Omental fat pad (tissue), 4 donors: ENCODE data around the gene SESTD1. TPM values are rescaled to one million over a fixed set of nuclear protein-coding genes. Genes with fewer than 3 reads are reported as not detected.

Experiments
- ATAC-seq: fragments of 150-250 bp; one replicate; pipeline ENCODE4 v1.9.1; 2016; ENCODE audit warnings: mild to moderate bottlenecking, moderate library complexity; ENCODE audit not compliant: low FRiP score
- DNase-seq: peaks from one replicate; pipeline ENCODE4 v3.0.0-alpha.2; 2019; ENCODE audit warnings: low spot score
- total RNA-seq, 4 donors: library from RNA; depleted of rRNA; stranded (reverse); fragments of >200 nt; gene quantifications; one replicate each; pipeline ENCODE4 v1.1.0, GENCODE V29; 2016
- TF ChIP-seq, protein P1 (sequence below), 3 donors: fragments of 450-650 bp; IDR thresholded peaks; one replicate each; pipeline ENCODE4 v1.5.1; 2016 to 2017; ENCODE audit warnings: antibody characterized with exemption in 3 of 3, mild to moderate bottlenecking in 3 of 3, moderate library complexity in 2 of 3

SESTD1 gene
- total RNA-seq, 4 donors from 2014 or later = 47.0 to 80.9 (median 56.8) TPM

DNA sequence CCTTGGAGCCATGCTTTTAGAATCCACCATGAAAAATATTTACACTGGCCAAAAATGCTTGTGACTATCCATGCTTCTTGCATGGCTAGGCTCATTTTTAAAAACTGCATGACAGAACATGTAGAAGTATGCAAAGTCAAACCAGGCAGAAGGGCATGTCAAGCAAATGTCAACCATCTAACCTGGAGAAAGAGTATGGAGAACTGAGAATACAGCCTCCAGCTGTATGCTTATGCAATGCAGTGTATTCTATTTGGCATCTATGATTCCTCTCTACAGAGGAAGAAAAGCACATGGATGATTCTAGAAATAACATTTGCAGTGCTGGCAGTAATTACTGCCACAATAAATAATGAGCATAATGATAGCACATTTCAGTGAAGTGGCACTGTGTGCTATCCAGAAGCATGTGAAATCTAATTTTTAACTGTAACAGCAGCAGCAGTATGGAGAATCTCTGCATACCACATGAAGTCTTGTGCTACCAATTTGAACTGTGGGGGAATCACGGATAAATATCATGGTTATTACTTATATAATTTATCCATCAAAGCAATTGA lies 127.4 kb downstream of the SESTD1 start:
- DNase-seq = no peak
- TF ChIP-seq, protein P1, sequence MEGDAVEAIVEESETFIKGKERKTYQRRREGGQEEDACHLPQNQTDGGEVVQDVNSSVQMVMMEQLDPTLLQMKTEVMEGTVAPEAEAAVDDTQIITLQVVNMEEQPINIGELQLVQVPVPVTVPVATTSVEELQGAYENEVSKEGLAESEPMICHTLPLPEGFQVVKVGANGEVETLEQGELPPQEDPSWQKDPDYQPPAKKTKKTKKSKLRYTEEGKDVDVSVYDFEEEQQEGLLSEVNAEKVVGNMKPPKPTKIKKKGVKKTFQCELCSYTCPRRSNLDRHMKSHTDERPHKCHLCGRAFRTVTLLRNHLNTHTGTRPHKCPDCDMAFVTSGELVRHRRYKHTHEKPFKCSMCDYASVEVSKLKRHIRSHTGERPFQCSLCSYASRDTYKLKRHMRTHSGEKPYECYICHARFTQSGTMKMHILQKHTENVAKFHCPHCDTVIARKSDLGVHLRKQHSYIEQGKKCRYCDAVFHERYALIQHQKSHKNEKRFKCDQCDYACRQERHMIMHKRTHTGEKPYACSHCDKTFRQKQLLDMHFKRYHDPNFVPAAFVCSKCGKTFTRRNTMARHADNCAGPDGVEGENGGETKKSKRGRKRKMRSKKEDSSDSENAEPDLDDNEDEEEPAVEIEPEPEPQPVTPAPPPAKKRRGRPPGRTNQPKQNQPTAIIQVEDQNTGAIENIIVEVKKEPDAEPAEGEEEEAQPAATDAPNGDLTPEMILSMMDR (IDR thresholded peaks at IDR 0.05) = no peak
- no peak for ATAC-seq

DNA sequence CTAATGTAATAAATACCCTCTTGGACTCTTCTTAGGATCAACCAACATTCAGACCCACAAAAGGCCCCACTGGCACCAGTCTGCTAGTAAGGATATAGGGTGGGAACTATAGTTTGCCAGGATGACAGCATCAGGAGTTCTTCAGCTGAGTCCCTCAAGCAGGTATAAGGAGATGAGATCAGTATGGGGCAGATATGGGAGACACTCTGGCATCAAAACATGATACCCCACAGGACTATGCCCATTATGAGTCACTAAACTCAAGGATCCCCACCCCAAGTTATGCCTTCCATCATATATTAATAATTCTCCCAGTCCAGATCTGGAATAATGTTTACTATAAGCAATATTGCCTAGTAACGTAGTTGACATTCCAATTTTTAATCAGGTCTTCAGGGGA lies 131.6 kb downstream of the SESTD1 start:
- TF ChIP-seq, protein P1 (IDR thresholded peaks at IDR 0.05) = no peak
- ATAC-seq = no peak
- DNase-seq = no peak

DNA sequence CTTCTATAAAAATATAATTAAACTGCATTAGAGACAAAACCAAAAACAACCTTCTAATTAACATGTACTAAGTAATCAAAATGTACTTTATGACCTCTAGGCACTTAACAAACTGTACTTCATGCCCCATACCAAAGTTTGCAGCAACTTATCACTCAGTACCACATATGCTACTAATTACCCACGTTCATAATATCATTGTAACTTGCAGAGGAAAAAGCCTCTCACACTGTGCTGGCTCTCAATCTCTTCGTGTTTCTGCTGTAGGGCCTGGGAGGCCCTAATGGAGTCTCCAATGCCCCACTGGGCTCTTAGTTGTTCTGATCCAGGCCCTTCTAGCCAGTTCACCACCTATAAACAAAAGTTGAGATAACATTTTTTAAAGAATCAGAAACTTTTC lies 132.6 kb downstream of the SESTD1 start:
- TF ChIP-seq, protein P1 (IDR thresholded peaks at IDR 0.05) = no peak
- ATAC-seq (no peak), DNase-seq (no peak)

DNA sequence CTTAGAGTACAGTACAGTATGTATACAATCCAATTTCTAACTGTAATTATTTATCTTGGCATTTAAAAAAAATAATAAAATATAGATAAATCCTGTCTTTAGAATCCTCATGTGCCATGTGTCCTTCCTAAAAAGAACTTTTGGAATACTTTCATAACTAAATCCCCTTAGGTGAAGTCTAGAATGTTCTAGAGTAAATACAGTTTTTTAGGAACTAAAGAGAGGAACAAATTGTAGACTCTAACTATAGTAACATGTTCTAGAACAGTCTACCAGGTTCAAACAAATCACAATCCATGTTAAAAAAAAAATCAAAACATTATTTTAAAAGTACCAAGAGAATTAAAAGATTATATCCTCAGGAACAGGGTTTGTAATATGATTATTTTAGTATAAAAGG lies 134.1 kb downstream of the SESTD1 start:
- DNase-seq = no peak
- TF ChIP-seq, protein P1 (IDR thresholded peaks at IDR 0.05) = no peak

DNA sequence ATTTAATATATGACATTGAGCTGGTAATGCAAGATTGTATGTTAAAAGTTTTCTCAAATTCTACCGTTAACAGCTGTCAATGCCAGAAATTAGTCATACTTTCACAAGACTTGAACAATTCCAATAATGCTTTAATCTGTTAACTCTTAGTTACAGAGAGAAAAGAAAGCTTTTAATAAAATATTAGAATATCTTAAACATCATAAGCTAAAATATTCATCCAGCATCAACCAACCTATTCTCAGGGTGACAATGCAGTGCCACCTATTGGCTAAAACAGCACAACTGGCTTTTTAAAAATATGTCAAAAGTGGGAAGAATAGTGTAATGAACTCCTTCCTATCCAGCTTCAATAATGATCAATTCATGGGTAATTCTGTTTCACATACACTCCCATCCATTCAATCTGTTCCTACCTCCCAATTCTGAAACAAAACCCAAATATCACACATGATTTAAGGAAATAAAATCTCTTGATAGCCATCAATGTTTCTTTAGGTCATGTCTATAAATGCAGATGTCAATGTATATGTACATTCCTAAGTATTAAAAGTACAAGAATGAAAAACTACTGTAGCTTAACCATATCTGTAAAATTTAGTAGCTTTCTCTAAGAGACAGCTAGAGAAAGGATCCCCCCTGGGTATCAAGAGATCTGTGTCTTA lies 134.9 kb downstream of the SESTD1 start:
- ATAC-seq (no peak), DNase-seq (no peak)
- TF ChIP-seq, protein P1 (IDR thresholded peaks at IDR 0.05) = no peak

More for the DNA sequence above, 134.1 kb downstream of the SESTD1 start:
- ATAC-seq = no peak

DNA sequence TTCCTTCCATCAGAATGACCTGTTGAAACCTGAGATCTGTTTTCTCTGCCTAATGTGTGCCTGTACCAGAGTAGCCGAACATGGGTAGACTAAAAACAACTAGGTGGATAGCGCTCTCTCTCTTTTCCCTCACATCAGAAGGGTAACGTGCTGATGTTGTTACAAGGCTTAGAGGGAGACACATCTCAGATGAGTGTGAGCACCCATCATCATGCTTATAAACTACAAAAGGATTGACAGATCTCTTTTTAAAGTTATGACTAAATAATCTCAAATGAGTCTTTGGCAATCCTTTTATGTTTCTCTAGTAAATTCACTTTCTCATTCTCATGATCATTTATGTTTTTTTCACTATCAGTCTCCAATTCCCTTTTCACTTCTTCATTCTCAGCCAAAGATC lies 139.2 kb downstream of the SESTD1 start:
- ATAC-seq (no peak), DNase-seq (no peak)
- TF ChIP-seq, protein P1 (IDR thresholded peaks at IDR 0.05) = no peak

DNA sequence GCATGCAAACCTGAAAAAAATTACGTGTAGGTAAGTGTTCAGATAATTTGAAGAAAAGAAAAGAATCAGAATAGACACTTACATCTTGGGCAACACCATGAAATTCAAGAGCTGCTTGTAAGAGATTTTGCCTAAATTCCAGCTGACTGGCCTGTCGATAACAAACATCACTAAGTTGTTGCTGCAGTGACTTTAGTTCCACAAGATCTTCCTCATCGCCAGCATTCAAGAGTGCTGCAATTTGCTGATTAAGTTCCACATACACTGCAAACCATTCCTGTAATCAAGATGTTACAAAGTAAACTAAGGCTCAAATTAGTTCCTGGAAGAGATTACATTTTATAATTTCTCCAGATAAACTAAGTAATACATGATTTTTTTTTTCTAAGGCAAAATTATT lies 140.3 kb downstream of the SESTD1 start:
- TF ChIP-seq, protein P1 (IDR thresholded peaks at IDR 0.05) = no peak
- no peak for ATAC-seq
- DNase-seq = no peak
